ENCODE results near the gene AGPAT2.

The AGPAT2 gene

DNA sequence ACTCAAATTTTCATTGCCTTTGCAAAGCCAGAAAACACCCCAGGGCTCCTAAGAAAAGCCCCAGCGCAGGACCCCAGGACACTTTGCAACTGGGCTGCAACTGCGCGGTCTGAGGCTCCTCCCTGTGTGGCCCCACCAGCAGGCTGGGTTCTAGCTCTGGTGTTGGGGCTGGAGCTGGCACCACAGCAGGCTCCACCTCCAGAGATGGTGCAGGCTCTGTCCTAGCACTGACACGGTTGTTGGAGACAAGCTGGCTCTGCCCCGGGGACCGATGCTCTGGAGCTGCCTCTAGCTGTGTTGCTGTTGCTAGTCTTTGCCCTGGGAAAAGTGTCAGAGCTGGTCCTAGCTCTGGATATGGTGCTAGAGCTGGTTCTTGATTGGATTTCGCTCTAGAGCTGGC is 41.9 kb upstream of the AGPAT2 start:
- TF ChIP-seq, protein P1, sequence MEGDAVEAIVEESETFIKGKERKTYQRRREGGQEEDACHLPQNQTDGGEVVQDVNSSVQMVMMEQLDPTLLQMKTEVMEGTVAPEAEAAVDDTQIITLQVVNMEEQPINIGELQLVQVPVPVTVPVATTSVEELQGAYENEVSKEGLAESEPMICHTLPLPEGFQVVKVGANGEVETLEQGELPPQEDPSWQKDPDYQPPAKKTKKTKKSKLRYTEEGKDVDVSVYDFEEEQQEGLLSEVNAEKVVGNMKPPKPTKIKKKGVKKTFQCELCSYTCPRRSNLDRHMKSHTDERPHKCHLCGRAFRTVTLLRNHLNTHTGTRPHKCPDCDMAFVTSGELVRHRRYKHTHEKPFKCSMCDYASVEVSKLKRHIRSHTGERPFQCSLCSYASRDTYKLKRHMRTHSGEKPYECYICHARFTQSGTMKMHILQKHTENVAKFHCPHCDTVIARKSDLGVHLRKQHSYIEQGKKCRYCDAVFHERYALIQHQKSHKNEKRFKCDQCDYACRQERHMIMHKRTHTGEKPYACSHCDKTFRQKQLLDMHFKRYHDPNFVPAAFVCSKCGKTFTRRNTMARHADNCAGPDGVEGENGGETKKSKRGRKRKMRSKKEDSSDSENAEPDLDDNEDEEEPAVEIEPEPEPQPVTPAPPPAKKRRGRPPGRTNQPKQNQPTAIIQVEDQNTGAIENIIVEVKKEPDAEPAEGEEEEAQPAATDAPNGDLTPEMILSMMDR (IDR thresholded peaks at IDR 0.05; ENCODE audit: control insufficient read depth, extremely low read depth, insufficient read depth): no peak
- peak overlapping the region; percentile 92 for H3K4me3 ChIP-seq (ENCODE audit: low read depth, low read length)
- DNase-seq (ENCODE audit: low read depth): no peak

- DNase-seq (ENCODE audit: low read depth): no peak
- TF ChIP-seq, protein P1 (IDR thresholded peaks at IDR 0.05; ENCODE audit: control insufficient read depth, extremely low read depth, insufficient read depth): no peak
- peak overlapping the region; percentile 92 for H3K4me3 ChIP-seq (ENCODE audit: low read depth, low read length)
Measured at GRCh38 chr9:136728548-136729123, 41.4 kb upstream of the AGPAT2 start.

- peak; percentile 49 for DNase-seq (ENCODE audit: low read depth)
Measured at GRCh38 chr9:136728080-136728547, 40.9 kb upstream of the AGPAT2 start.

DNA sequence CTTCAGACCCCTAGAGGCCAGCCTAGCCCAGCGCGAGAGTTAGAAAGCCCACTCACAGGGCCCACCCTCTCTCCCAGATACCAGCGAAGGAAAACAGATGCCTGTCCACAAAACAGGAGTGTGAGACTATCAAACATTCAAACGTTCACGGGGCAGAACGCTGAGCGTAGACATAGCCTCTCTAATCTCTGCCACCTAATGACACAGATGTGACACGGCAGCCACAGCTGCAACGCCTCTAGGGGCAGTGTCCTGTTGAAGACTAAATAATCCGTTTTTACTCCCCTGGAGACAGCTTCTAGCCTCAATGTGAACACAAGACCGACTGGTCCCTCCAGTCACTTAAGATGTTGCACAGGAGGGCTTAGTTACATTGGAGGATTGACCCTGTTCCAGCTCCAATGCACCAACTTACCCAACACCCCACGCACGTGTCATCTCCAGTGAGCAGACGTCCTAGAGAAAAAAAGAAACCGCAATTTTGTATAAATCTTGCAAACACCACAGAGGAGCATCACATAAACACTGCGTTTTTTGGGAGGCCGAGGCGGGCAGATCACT is 39.5 kb upstream of the AGPAT2 start:
- DNase-seq (ENCODE audit: low read depth): peak; percentile 67
- TF ChIP-seq, protein P1 (IDR thresholded peaks at IDR 0.05; ENCODE audit: control insufficient read depth, extremely low read depth, insufficient read depth): peak; percentile 91
- H3K4me3 ChIP-seq (ENCODE audit: low read depth, low read length): peak overlapping the region; percentile 92

More at GRCh38 chr9:136728080-136728547, 40.9 kb upstream of the AGPAT2 start:
- H3K4me3 ChIP-seq (ENCODE audit: low read depth, low read length): peak overlapping the region; percentile 92
- TF ChIP-seq, protein P1 (IDR thresholded peaks at IDR 0.05; ENCODE audit: control insufficient read depth, extremely low read depth, insufficient read depth): peak; percentile 99

DNA sequence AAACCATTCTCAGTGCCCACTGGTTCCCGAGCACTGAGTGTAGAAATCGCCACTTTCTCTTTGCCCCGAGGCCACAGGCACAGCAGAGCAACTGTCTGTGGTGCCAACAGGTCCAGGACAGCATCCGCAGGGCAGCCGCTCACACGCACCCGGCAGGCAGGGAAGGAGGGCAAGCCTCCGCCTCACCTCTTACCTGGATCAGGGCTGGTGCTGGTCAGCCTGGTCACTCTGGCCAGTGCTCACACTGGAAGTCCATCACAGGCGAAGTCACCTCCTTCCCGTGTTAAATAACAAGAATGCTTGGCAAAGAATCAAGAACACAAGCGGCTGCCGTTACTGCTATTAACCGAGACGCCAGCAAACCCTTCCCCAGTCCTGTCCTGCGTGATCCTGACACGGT is 38.9 kb upstream of the AGPAT2 start:
- H3K4me3 ChIP-seq (ENCODE audit: low read depth, low read length): peak overlapping the region; percentile 92
- no peak for DNase-seq (ENCODE audit: low read depth)

GRCh38 chr9:136725612-136726011 is 38.4 kb upstream of the AGPAT2 start:
- H3K4me3 ChIP-seq (ENCODE audit: low read depth, low read length): peak overlapping the region; percentile 92
- TF ChIP-seq, protein P1 (IDR thresholded peaks at IDR 0.05; ENCODE audit: control insufficient read depth, extremely low read depth, insufficient read depth): no peak
- peak; percentile 45 for DNase-seq (ENCODE audit: low read depth)

More for the DNA sequence above, 38.9 kb upstream of the AGPAT2 start:
- TF ChIP-seq, protein P1 (IDR thresholded peaks at IDR 0.05; ENCODE audit: control insufficient read depth, extremely low read depth, insufficient read depth): no peak
